Activated B cell treated with CpG ODN at 0.5 μM for 24 hours (primary cell): ENCODE results near the gene CCDC167. TPM values are rescaled to one million over a fixed set of nuclear protein-coding genes. Genes with fewer than 3 reads are reported as not detected.

Experiments
- ATAC-seq: fragments of 200-7000 bp; cut with Tn5 transposase; one replicate; pipeline ENCODE4 v1.10.0; 2021; ENCODE audit warnings: low read depth, mild to moderate bottlenecking, moderate library complexity
- CTCF ChIA-PET: fragments of 350-600 bp; sonication (Branson Sonifier 250); formaldehyde crosslinking; loops from one replicate; lab custom pipeline; 2021; ENCODE audit warnings: antibody characterized with exemption; lab: Charles Lee
- POLR2A ChIA-PET: fragments of 350-600 bp; sonication (Branson Sonifier 250); formaldehyde crosslinking; loops from one replicate; lab custom pipeline; 2021; ENCODE audit warnings: antibody characterized with exemption; lab: Charles Lee
- DNase-seq: peaks from one replicate; pipeline ENCODE4 v3.0.0; 2022
- H3K27ac Mint-ChIP-seq: one replicate; pipeline ENCODE4 v1.8.0; 2020; ENCODE audit warnings: mixed read lengths
- H3K27me3 Mint-ChIP-seq: one replicate; pipeline ENCODE4 v1.8.0; 2021; ENCODE audit warnings: mixed read lengths
- H3K36me3 Mint-ChIP-seq: one replicate; pipeline ENCODE4 v1.8.0; 2021; ENCODE audit warnings: low read depth, mixed read lengths
- H3K4me1 Mint-ChIP-seq: one replicate; pipeline ENCODE4 v1.8.0; 2021; ENCODE audit warnings: mixed read lengths
- H3K4me3 Mint-ChIP-seq: one replicate; pipeline ENCODE4 v1.8.0; 2020; ENCODE audit warnings: mild to moderate bottlenecking, mixed read lengths
- H3K9me3 Mint-ChIP-seq: one replicate; pipeline ENCODE4 v1.8.0; 2020; ENCODE audit warnings: mixed read lengths
- intact Hi-C: fragments of 100-400 bp; cut with micrococcal nuclease; formaldehyde crosslinking; loops from one replicate; pipeline ENCODE4 v1.15.1; 2024
- total RNA-seq: library from RNA; stranded (reverse); gene quantifications from 2 replicates; pipeline ENCODE4 v1.2.3, GENCODE V29; 2022
- TF ChIP-seq, protein P1 (sequence below): fragments of 200-600 bp; IDR thresholded peaks from one replicate; pipeline ENCODE4 v1.8.0; 2022; ENCODE audit warnings: antibody characterized with exemption, mild to moderate bottlenecking

The CCDC167 gene
- total RNA-seq, 1 donor from 2014 or later, result 18.4 TPM

DNA sequence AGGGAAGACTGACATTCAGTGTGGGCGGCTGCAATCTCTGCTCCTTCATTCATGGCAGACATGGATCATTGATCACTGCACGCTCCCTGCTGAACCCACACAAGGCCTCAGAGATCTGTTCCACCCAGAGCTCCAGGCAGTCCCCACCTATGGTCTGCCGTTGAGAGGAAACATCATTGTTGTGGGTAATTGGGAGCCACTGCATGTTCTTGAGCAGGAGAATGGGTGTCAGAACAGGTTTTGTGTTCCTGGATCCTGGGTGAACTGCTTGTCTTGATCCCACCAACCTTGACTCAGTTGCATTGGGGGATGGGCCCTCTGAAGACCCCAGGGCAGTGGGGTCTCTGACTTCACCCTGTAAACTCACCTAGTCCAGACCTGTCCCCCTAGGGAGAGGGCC lies 23.1 kb upstream of the CCDC167 start:
- peaks cover 11% of the 10 kb centered on the region for H3K27me3 Mint-ChIP-seq
- DNase-seq (no peak), ATAC-seq (no peak)
- H3K4me1 Mint-ChIP-seq, result peaks cover 9% of the 10 kb centered on the region
- no peak overlapping the region for H3K4me3 Mint-ChIP-seq
- ChIA-PET POLR2A (no interaction called here), CTCF (interaction anchor here (1.2 kb wide), 1 partner anchor 17 kb away, joined by 3 read pairs; no protein-coding TSS in a partner anchor)
- TF ChIP-seq, protein P1, sequence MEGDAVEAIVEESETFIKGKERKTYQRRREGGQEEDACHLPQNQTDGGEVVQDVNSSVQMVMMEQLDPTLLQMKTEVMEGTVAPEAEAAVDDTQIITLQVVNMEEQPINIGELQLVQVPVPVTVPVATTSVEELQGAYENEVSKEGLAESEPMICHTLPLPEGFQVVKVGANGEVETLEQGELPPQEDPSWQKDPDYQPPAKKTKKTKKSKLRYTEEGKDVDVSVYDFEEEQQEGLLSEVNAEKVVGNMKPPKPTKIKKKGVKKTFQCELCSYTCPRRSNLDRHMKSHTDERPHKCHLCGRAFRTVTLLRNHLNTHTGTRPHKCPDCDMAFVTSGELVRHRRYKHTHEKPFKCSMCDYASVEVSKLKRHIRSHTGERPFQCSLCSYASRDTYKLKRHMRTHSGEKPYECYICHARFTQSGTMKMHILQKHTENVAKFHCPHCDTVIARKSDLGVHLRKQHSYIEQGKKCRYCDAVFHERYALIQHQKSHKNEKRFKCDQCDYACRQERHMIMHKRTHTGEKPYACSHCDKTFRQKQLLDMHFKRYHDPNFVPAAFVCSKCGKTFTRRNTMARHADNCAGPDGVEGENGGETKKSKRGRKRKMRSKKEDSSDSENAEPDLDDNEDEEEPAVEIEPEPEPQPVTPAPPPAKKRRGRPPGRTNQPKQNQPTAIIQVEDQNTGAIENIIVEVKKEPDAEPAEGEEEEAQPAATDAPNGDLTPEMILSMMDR, result no peak
- H3K36me3 Mint-ChIP-seq, result no peaks in the 10 kb centered on the region
- no peak overlapping the region for H3K27ac Mint-ChIP-seq
- no peaks in the 10 kb centered on the region for H3K9me3 Mint-ChIP-seq
- intact Hi-C loops, result no loop called here

DNA sequence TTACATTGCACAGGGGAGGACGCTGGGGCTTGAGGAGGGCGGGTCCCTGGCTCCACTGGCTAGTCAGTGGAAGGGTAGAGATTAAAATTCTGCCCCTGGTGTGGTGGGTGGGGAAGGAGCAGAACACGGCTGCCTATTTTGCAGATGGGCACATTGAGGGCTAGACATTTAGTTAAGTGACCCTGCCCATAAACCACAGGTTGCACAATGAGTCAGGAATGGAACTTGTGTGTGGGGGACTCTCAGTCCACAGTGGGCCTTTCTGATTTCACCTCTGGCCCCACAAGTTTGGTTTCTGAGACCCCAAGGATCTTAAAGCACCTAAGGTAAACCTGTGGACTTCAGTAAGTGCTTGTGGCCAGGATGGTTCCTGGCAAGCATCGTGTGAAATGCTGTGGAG lies 22.0 kb upstream of the CCDC167 start:
- Mint-ChIP-seq H3K9me3 (no peaks in the 10 kb centered on the region), H3K27ac (no peak overlapping the region), H3K4me1 (peaks cover 16% of the 10 kb centered on the region), H3K27me3 (peaks cover 8% of the 10 kb centered on the region), H3K4me3 (no peak overlapping the region), H3K36me3 (no peaks in the 10 kb centered on the region)
- ATAC-seq (no peak), DNase-seq (no peak)
- ChIA-PET POLR2A (no interaction called here), CTCF (no interaction called here)
- TF ChIP-seq, protein P1, result no peak
- intact Hi-C loops, result no loop called here

DNA sequence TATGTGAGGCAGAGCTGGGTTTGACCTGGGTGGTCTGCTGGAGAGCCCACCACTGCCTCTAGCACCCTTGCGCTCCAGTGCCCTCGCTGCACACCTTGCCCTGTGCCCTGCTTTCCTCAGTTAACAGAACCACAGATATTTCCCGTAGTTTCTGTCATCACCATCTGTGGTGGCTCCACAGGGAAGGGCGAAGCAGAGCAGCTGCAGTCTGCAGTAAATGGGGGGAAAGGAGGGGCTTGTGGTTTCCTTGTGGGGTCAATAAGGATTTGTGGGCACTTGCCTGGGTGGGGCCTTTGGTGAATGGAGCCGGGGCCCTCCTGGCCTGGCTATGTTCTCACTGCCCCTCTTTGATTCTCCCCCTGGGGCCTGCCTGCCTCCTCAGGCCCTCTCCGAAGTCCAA lies 21.2 kb upstream of the CCDC167 start:
- intact Hi-C loops, result no loop called here
- TF ChIP-seq, protein P1, result no peak
- ATAC-seq (no peak), DNase-seq (no peak)
- no peaks in the 10 kb centered on the region for H3K9me3 Mint-ChIP-seq
- ChIA-PET POLR2A (no interaction called here), CTCF (no interaction called here)
- H3K27ac Mint-ChIP-seq, result no peak overlapping the region
- no peaks in the 10 kb centered on the region for H3K36me3 Mint-ChIP-seq
- no peak overlapping the region for H3K4me3 Mint-ChIP-seq
- H3K4me1 Mint-ChIP-seq, result peaks cover 24% of the 10 kb centered on the region
- H3K27me3 Mint-ChIP-seq, result peaks cover 8% of the 10 kb centered on the region

DNA sequence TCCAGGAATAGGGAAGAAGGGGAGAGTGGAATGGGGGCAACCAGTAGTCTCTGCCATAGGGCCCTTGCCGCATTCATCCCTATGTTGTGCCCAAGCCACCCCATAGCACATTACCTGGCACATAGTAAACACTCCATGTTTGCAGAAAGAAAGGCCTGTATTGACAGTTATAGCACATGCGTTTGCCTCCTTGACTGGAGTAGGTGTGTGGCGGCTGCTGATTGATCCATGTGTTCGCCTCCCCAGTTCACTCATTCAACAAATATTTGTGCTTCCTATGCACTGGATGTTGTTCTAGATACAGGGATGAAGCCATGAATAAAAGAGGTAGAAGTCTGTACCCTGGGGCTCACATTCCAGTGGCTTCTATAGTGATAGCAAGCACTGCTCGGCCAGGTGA lies 19.8 kb upstream of the CCDC167 start:
- POLR2A ChIA-PET, result interaction anchor here (0.8 kb wide), 1 partner anchor 38 kb away, joined by 5 read pairs; no protein-coding TSS in a partner anchor
- intact Hi-C loops, result no loop called here

DNA sequence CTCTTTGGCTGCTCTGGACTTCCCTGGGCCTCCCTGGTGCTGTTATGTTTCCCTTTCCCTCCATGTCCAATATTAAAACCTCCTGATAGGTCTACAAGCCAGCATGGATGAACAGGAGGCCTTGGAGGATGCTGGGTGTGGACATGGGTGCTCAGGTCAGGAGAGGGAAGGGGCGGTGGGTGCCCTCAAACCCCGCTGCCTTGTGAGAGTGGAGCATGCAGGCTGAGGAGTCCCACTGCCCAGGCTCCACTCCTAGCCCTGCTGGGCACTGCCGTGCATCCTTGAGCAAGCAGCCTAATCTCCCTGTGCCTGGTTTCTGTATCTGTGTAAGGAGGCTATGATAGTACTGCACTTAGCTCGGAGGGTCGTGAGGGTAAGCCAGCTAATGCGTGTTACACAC lies 18.4 kb upstream of the CCDC167 start:
- Mint-ChIP-seq H3K4me3 (no peak overlapping the region), H3K36me3 (no peaks in the 10 kb centered on the region), H3K9me3 (no peaks in the 10 kb centered on the region), H3K27ac (no peak overlapping the region), H3K27me3 (peaks cover 2% of the 10 kb centered on the region), H3K4me1 (peaks cover 24% of the 10 kb centered on the region)
- ATAC-seq (no peak), DNase-seq (no peak)
- ChIA-PET POLR2A (no interaction called here), CTCF (no interaction called here)
- intact Hi-C loops, result no loop called here
- TF ChIP-seq, protein P1, result no peak

More for the DNA sequence above, 19.8 kb upstream of the CCDC167 start:
- TF ChIP-seq, protein P1, result no peak
- Mint-ChIP-seq H3K4me3 (no peak overlapping the region), H3K9me3 (no peaks in the 10 kb centered on the region), H3K36me3 (no peaks in the 10 kb centered on the region), H3K27me3 (peaks cover 2% of the 10 kb centered on the region), H3K4me1 (peaks cover 28% of the 10 kb centered on the region), H3K27ac (no peak overlapping the region)
- ATAC-seq (no peak), DNase-seq (no peak)
- CTCF ChIA-PET, result no interaction called here
